GM19455 (cell line): Measurements from ENCODE around the gene ADCY3.

Source experiments
- ATAC-seq: cut with Tn5 transposase; IDR thresholded peaks from one replicate; pipeline ENCODE4 v1.9.1; 2021; ENCODE audit not compliant: unreplicated experiment

The ADCY3 gene

DNA sequence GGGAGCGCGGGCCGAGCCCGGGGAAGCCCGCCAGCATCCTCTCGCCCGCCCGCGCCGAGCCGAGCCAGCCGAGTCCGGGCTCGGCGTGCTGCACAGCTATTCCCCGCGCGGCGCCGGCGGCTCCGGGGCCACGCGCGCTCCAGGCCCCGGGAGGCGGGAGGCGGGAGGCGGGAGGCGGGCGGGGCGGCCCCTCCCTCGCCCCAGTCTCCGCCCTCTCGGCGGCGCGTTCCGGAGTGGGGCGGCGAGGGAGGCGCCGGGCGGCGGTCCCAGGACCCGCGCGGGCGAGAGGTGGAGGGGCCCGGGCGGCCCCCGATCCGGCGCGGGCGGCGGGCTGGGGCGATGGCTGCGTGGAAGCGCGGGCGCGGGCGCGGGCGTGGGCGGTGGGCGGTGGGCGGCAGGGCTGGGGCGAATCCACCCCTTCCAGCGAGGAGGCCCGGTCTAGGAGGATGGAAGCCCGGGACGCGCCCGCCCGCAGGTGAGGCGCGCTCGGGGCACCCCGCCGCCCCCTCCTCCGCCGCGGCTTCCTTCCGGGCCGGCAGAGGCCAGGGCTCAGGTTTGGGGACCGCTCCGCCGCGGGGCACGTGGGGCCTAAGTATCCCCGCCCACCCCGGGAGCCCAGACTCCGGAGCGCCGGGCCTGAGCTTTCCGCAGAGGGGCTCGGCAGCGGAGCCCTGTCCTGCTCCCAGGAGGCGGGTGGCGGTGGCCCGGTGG is at the start of gene ADCY3:
Gene ADCY3 (minus strand): TSS at position 140 of the 711 bp plus-strand sequence. CDS start 1,250 bp downstream, outside the sequence.
- peak; percentile 65 for ATAC-seq

DNA sequence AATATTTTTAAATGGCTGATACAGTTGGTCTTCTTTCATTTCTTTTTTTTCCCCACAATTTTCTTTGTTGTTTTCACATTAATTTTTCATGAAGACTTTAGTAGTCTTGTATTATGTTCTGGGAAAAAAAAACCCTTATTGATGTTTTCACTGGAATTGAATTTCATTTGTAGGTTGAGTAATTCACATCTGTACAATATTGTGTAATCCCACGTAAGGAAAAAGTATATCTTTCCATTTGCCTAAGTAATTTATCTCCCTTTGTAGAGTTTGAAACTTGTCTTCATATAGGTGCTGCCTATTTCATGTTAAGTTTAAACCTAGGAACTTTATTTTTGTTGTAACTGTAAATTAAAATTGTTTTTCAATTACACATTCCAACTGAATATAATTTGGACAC is 49.7 kb upstream of the ADCY3 start:
- ATAC-seq = no peak

DNA sequence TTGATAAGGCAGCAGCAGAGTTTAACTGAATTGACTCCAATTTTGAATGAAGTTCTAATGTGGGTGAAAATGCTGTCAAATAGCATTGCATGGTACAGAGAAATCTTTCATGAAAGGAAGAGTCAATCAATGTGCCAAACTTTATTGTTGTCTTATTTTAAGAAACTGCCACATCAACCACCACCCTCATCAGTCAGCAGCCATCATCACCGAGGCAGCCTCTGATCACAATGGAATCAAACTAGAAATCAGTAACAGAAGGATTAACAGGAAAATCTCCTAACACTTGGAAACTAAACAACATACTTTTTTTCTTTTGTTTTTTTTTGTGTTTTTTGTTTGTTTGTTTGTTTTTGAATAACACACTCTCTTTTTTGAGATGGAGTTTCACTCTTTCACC is 41.9 kb upstream of the ADCY3 start:
- ATAC-seq = no peak

DNA sequence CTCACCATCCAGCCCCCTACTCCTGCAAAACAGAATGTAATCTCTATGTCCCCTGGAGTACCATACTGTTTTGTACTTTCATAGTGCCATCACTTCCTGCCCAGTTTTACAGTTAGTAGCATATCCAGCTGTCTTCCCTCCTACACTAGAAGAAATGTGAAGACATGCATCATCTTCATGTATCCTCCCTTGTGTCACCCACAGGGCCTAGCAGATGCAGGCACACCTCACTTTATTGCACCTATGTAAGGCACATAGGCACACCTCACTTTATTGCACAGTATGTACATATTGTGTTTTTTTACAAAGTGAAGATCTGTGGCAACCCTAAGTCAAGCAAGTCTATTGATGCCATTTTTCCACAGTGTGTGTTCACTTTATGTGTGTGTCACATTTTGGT is 39.7 kb upstream of the ADCY3 start:
- no peak for ATAC-seq

DNA sequence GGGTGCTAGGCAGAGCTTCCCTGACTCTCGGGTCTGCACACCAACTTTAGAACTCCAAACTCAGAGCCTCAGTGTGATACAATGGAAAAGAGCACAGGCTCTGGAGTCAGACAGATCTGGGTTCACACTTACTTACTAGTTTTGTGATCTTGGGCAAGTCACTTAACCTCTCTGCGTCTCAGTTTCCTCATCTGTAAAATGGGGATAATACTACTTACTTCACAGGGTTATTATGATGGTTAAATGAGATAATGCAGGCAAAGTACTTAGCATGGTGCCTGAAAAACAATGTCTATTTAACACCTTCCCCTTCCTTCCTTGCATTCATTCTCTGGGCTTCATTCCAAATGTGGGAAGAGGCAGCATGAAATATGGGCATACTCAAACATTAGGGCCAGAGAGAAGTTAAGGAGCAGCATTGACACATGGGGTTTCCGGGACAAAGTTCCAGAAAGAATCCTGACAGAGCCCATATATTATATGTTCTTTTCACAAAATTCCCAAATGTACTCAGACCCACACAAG is 38.4 kb upstream of the ADCY3 start:
- ATAC-seq = no peak

DNA sequence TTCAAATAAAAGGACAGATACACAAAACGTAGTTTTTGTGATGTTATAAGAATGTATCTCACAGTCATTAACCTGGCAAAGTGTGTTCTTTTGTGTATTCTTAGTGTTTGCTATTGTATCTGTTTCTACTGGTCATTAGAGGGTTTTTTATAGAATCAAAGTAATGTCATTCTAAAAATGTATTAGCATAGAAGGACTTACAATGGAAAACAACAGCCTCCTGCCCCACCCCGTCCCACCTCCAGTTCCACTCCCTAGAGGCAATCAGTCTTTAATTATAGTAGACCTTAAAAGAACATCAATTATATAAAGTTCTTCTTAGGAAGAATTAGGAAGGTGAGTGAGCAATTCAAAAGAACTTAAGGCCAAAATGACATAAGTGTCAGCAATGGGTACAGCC is 37.9 kb upstream of the ADCY3 start:
- no peak for ATAC-seq

DNA sequence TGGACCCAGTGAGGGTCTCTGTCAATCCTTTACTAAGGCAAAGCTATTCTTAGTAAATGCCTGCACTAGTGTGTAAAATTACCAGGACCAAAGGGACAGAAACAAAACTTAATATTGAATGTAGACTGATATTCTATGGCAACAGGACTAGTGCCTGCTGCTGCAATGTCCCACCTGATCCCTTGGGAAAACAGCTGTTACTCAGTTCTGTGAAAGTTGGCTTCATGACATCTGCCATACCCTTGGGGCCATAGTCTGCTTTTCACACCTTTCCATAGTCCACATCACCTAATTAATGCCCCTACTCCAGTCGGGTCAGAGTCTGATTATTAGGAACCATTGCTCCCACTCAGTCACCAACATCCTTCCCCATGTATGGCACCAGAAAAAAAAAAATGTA is 37.2 kb upstream of the ADCY3 start:
- no peak for ATAC-seq

DNA sequence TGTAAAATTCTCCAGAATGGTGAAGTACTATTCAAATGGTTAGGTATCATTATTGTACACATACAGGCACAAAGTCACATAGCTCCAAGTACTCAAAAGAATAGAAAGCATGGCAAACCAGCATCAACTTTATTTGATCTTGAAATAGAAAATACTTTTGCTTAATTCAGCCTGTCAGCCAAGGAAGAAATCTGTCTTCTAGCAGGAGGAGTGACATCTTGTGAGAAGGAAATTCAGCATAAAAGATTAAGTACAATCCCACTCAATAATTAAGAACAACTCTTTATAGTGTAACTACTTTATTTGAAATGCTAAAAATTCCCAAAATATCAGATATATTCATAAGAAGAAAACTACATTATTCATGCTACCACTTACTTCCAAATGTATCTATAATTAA is 35.9 kb upstream of the ADCY3 start:
- ATAC-seq = no peak

DNA sequence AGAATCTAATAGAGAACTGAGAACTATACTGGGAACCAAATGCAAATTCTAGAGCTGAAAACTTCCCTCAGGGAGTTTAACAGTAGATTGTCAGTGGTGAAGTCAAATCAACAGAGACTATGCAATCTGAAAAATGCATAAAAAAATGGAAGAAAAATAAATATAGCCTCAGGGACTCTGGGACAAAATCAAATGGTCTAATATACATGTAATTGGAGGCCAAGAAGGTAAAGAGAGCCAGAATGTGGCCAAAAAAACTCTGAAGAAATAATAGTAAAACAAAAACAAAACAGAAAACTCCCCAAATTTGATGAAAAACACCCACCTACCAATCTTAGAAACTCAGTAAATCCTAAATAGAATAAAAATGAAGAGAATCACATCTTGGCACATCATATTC is 35.2 kb upstream of the ADCY3 start:
- ATAC-seq = no peak

DNA sequence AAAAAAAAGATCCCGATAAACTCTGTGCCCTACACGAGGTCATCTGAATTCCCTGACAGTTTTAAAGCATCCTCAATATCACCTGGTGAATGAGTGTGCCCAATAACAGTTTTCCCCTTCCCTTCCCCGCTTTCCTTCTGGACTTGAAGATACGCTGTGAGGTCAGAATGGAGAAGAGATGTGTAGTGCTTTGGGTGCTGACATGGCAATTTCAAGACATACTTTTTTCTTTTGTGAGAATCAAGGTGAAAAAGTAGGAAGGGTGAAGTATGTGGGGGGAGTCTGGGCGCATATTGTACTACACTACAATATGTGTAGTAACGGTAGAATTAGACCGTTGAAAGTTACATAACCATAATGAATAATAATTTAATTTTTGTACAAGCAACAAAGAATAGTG is 30.1 kb upstream of the ADCY3 start:
- ATAC-seq = no peak

DNA sequence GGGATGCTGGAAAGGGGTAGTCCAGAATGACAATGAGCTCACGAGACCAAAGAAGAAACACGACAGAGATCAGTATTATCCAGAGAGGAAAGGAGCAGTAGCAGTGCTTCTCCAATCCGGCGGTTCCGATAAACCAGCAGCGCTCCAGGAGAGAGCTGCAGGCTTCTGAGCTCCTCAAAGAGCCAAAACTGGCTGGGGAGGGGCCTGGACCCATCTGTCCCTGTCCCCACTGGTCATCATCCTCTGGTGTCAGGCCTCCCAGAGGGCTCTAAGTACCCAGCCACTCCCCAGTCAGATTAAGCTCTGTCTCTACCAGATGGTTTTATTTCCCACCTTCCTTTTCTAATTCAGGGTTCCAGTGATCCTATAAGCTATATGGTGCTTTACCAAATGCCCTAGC is 28.5 kb upstream of the ADCY3 start:
- no peak for ATAC-seq

DNA sequence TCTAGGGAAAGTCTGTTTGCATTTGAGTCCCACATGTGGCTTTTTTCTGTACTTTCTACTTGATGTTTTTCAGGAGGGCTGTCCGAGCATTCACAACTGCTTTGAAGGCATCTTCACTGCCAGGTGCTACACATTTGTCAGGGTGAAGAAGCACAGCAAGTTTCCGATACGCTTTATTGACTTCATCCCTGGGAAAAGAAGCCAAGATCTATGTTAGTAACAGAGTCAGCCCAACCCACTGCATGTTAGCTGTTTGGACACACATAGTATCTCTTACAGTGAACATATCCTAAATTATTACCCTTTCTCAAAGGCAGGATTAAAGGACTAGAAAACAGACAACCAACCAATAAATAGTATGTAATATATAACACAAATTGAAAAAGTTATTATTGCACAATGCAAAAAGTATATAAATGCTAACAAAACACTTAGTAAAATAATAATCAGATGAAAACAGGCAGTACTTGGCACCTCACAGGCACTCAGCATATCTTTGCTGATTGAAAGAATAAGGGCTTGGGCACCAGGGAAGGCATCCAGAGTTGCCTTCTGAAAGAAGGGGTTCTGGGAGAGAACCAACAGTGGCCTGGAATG is 27.6 kb upstream of the ADCY3 start:
- no peak for ATAC-seq

DNA sequence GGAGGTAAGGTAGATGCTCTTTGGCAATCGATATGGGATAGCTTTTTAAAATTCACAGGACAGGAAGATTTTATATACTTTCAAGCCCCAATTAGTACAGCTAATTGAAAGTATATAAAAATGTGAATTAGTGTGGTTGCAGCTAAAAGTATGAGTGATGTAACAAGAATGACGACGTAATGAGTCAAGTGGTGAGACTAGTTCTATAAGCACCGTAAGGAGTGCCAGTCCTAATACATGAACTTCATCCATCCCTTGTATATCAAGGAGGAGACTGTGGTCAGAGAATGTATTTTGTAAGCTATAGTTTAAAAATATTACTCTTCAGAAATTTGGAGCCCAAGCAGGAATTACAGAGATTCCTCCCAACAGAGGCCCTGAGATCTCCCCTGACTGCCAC is 25.9 kb upstream of the ADCY3 start:
- ATAC-seq = no peak

DNA sequence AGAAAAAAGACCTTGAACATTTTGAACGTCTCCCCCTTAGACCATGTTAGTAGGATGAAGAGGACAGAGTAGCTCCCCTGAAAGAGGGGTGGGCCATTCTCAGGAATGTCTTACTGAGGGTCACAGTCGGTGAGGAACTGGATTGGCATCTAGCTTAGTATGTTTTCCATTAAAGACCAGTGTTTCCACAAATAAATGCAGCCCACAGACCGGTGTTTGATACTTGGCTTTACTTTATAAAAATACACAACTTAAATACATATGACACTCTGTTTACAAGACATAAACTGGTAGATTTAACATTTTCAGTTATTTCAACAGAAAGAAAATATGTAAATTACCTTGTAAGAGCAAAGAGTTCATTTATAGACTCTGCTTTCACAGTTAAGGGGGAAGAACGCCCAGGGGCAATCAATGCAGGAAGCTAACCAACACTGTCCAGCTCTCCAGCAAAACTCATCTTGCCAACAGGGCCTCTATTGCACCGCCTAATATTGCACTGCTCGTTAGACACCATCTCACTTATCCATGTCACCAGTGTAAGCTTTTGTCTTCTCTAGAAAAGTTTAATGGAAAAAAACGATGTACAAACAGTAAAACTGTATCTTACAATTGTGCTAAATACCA is 23.5 kb upstream of the ADCY3 start:
- ATAC-seq = no peak

DNA sequence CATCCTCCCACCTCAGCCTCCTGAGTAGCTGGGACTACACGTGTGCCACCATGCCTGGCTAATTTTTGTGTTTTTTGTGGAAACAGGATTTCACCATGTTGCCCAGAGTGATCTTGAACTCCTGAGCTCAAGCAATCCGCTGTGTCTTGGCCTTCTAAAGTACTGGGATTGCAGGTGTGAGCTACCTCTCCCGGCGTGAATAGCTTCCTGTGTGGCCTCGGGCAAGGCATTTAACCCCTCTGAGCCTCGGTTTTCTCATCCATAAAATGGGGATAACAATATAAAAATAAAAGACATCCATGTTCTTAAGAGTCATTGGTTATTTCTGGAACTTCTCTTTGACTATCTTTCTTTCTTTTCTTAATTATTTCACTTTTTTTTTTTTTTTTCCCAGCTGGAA is 19.3 kb upstream of the ADCY3 start:
- ATAC-seq = no peak

DNA sequence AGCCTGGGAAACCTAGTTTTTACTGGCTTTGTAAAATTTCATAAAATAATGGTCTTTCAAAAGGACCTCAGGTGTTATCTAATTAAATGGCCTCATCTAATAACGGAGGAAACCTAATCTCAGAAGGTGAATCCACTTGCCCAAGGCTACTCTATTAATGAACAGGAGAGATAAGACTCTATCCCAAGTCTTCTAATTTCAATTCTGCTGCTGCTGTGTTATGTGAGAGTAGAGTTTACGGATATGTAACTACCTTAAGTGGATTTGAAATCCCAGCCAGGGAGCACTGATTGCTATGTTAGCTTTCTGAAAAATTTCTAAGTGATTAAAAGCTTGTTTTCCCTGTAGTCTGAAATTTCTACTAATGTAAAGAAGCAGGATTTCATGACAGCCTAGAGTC is 17.2 kb upstream of the ADCY3 start:
- ATAC-seq = no peak

DNA sequence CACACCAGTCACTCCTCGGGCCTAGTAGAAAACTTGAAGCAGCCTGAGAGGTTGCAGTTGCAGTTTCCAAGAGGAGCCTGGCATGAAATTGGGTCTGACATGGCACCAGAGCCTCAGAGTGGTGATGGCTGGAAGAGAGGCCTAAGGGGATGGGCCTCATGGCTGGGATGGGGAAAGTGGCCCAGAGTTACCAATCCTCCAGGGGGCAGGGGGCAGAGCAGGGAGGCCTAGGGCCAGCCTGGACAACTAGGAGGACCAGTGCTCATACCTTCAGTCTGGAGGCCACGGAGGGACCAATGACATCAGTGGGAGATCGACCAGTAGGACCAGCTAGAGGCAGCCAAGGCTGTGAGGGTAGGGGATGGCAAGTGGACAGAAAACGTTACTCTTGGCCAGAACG is 15.1 kb upstream of the ADCY3 start:
- ATAC-seq = no peak

DNA sequence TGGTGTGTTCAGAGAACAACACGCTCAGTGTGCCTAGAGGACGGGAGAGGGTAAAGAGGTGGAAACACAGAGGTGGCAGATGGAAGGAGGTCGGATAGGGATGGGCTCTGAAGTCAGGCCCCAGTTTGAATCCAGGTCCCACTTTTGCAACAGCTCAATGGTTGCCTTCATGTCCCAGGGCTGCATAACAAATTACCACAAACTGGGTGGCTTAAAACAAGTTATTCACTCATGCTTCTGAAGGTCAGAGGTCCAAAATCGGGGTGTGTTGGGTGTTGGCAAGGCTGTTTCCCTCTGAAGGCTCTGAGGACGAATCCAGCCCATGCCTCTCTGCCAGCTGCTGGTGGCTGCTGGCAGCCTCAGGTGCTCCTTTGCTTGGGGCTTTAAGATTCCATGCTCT is 12.7 kb upstream of the ADCY3 start:
- ATAC-seq = no peak

DNA sequence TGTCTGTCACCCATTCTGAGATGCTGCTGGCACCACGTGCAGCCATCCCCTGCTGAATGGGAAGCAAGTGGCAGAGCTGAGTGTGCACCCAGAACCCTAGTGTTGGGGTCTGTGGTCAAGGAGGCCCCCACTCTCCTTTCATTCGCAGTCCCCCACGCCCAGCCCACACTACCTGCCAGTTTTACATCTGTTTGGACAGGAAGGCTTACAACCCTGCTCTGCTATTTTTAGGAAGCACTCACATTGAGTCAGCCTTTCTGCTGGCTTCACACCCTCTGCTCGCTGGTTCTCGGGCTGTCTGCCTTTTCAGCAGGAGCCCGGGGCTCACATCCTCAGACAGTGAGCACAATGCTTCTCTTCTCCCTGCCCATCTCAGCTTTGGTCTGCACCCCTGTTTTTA is 10.7 kb upstream of the ADCY3 start:
- ATAC-seq = peak; percentile 60

DNA sequence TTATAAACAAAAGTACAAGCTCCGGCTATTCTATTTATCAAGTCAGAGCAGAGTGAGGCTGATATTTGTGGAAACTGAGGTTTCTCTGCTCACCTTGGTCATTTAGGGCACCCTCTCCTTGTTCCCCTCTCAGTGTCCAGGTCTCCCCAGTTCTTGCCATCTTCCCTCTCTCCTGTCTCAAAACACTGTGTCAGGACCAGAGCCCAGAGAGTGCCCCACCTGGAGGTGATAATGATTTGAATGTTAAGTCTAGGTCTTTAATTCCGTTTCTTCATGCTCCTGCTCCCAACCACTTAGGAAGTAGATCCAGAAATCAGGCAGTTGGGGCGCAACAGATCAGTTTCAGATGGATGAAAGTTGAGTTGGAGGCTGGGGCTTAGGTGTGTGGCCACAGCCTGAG is 9.2 kb upstream of the ADCY3 start:
- ATAC-seq = no peak

DNA sequence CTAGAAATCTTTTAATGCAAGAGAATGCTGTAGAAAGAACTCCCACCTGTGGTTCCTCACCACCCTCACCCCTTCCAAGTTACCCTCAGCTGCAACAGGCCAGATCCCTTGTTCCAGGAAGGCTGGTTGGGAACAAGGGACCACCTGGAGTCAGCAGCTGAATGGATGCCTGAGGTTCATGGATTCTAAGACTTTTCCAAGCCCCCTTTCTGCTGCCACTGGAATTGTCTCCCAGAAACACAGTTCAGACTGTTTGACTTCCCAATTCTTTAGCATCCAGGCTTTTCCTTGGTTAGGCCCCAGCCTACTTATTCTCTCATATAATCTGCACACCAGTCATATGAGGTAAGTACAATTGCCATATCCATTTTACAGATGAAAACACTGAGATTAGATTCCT is 8.0 kb upstream of the ADCY3 start:
- no peak for ATAC-seq

DNA sequence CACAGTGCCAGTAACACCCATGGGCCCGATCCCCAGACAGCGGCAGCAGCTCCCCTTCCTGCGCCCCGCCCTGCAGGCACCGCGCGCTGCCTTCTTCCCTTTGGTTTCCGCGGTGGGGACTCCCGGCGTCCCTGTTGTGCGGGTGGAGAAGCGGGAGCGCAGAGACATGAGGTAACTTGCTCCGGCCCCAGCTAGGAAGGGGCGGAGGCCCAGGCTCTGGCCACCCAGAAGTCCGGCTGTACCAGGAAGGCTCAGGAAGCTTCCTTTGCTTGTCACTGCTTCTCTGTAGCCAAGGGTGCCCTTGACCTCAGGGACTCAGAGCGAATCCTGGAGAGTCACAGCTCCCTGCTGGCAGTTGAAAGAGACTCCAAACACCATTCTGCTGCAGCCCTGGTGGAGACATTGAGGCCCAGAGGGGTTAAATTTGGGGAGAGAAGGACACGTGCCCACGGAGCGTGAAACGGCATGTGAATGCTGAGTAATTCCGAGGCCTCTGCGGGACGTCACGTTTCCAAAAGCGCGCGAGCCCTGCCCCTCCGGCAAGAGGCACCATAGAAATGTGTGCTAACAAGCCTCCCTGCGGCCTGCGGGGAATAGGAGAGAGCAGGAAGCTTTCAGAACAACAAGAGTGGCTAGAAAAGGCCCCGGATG is 6.7 kb upstream of the ADCY3 start:
- ATAC-seq = no peak
